Stimulated activated CD8-positive, alpha-beta memory T cell treated with anti-CD3 and anti-CD28 coated beads, Interleukin-4, amount 100 ng/mL, for 24 hours (primary cell): ENCODE data around the gene AOC3.
"Not testable (repeated sequence)": the region's sequence is repeated elsewhere in the genome, so short reads cannot be mapped to it uniquely, and the experiment has no call there.

Source experiments
- DNase-seq: peaks from one replicate; pipeline ENCODE4 v3.0.0-alpha.2; 2020; ENCODE audit warnings: low read depth

The AOC3 gene

GRCh38 chr17:42894283-42895184 lies 43.5 kb downstream of the AOC3 start:
- no peak for DNase-seq

- DNase-seq: no peak
Observed at GRCh38 chr17:42895185-42895555, 44.2 kb downstream of the AOC3 start.

- DNase-seq: no peak
Observed at GRCh38 chr17:42898147-42898811, 47.3 kb downstream of the AOC3 start.

- DNase-seq: not testable (repeated sequence)
Observed at GRCh38 chr17:42899981-42900380, 49.0 kb downstream of the AOC3 start.

- DNase-seq: no peak
Observed at GRCh38 chr17:42900460-42901331, 49.7 kb downstream of the AOC3 start, which contains the start of gene G6PC1. Gene G6PC1, plus strand, starts transcription at chr17:42900799. Its CDS starts 78 bp downstream, at chr17:42900877.

GRCh38 chr17:42901535-42902229 lies 50.7 kb downstream of the AOC3 start:
- no peak for DNase-seq

- no peak for DNase-seq
Observed at GRCh38 chr17:42904110-42904469, 53.1 kb downstream of the AOC3 start.

- no peak for DNase-seq
Observed at GRCh38 chr17:42906772-42907446, 55.9 kb downstream of the AOC3 start.
